Activated naive CD8-positive, alpha-beta T cell treated with anti-CD3 and anti-CD28 coated beads, Interleukin-2, amount 10 ng/mL, durations not matched to agents 7 days and 5 days (primary cell): ENCODE results near the gene GPRC5C. TPM values are rescaled to one million over a fixed set of nuclear protein-coding genes. Genes with fewer than 3 reads are reported as not detected.
A peak's percentile ranks its signal among the peaks of the same experiment; 100 is the strongest.

Source experiments
- ATAC-seq: fragments of 150-1000 bp; cut with Tn5 transposase; one replicate; pipeline ENCODE4 v1.10.0; 2021; ENCODE audit warnings: low read depth, moderate library complexity
- POLR2A ChIA-PET: fragments of 350-600 bp; sonication (Branson Sonifier 250); formaldehyde crosslinking; loops from one replicate; lab custom pipeline; 2021; ENCODE audit warnings: antibody characterized with exemption; lab: Charles Lee
- DNase-seq: peaks from one replicate; pipeline ENCODE4 v3.0.0; 2021
- H3K27ac Mint-ChIP-seq: one replicate; pipeline ENCODE4 v1.8.0; 2022; ENCODE audit warnings: mild to moderate bottlenecking, mixed read lengths
- H3K27me3 Mint-ChIP-seq: one replicate; pipeline ENCODE4 v1.8.0; 2022; ENCODE audit warnings: mild to moderate bottlenecking, moderate library complexity, mixed read lengths
- H3K36me3 Mint-ChIP-seq: one replicate; pipeline ENCODE4 v1.8.0; 2021; ENCODE audit warnings: mild to moderate bottlenecking, mixed read lengths
- H3K4me1 Mint-ChIP-seq: one replicate; pipeline ENCODE4 v1.8.0; 2021; ENCODE audit warnings: mixed read lengths
- H3K4me3 Mint-ChIP-seq: one replicate; pipeline ENCODE4 v1.8.0; 2022; ENCODE audit warnings: mild to moderate bottlenecking, moderate library complexity, mixed read lengths
- H3K9me3 Mint-ChIP-seq: one replicate; pipeline ENCODE4 v1.8.0; 2021; ENCODE audit warnings: mixed read lengths
- total RNA-seq, 2 experiments: library from RNA; stranded (reverse); gene quantifications; one replicate each; pipeline ENCODE4 v1.2.3, GENCODE V29; 2021

GPRC5C gene
- total RNA-seq, 2 experiments from 2014 or later: not detected

- POLR2A ChIA-PET: no interaction called here
- no peaks in the 10 kb centered on the region for H3K9me3 Mint-ChIP-seq
- H3K4me1 Mint-ChIP-seq: no peaks in the 10 kb centered on the region
- ATAC-seq (no peak), DNase-seq (no peak)
- H3K36me3 Mint-ChIP-seq: no peaks in the 10 kb centered on the region
- H3K27me3 Mint-ChIP-seq: peaks cover 4% of the 10 kb centered on the region
- H3K4me3 Mint-ChIP-seq: no peak overlapping the region
- no peak overlapping the region for H3K27ac Mint-ChIP-seq
These were observed 14.9 kb downstream of the GPRC5C start for GRCh38 chr17:74446551-74447500.

- ATAC-seq (no peak), DNase-seq (no peak)
- Mint-ChIP-seq H3K9me3 (no peaks in the 10 kb centered on the region), H3K36me3 (no peaks in the 10 kb centered on the region), H3K27me3 (peaks cover 9% of the 10 kb centered on the region), H3K4me3 (no peak overlapping the region), H3K27ac (no peak overlapping the region), H3K4me1 (peaks cover 3% of the 10 kb centered on the region)
- POLR2A ChIA-PET: no interaction called here
These were observed 15.8 kb downstream of the GPRC5C start for GRCh38 chr17:74447628-74448159.

DNA sequence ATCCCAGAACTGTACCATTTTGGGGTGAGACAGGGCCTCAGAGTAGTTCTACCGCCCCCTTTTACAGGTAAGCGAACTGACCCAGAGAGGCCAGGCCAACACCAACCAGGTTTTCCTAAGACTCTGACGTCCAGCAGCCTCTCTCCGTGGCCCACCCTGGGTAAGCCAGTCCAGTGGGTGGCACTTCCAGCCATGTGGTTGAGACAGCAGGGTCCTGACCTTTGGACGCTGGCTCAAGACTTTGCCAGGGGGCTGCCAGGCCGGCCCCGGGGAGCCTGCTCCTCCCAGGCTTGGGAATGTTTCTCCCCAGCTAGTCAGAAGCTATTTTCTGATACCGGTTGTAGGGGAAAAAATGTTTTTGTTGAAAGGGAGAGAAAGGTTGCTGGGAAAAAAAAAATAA, 16.9 kb downstream of the GPRC5C start:
- DNase-seq: no peak
- no peak for ATAC-seq
- H3K36me3 Mint-ChIP-seq: no peaks in the 10 kb centered on the region
- POLR2A ChIA-PET: no interaction called here
- H3K4me1 Mint-ChIP-seq: peaks cover 7% of the 10 kb centered on the region
- no peak overlapping the region for H3K27ac Mint-ChIP-seq
- H3K27me3 Mint-ChIP-seq: peaks cover 15% of the 10 kb centered on the region
- H3K4me3 Mint-ChIP-seq: no peak overlapping the region
- H3K9me3 Mint-ChIP-seq: no peaks in the 10 kb centered on the region

GRCh38 chr17:74449306-74449705, 17.4 kb downstream of the GPRC5C start:
- Mint-ChIP-seq H3K36me3 (no peaks in the 10 kb centered on the region), H3K4me1 (peaks cover 7% of the 10 kb centered on the region), H3K9me3 (no peaks in the 10 kb centered on the region), H3K27ac (no peak overlapping the region), H3K4me3 (no peak overlapping the region), H3K27me3 (peaks cover 15% of the 10 kb centered on the region)
- DNase-seq: no peak
- ATAC-seq: no peak
- POLR2A ChIA-PET: no interaction called here

DNA sequence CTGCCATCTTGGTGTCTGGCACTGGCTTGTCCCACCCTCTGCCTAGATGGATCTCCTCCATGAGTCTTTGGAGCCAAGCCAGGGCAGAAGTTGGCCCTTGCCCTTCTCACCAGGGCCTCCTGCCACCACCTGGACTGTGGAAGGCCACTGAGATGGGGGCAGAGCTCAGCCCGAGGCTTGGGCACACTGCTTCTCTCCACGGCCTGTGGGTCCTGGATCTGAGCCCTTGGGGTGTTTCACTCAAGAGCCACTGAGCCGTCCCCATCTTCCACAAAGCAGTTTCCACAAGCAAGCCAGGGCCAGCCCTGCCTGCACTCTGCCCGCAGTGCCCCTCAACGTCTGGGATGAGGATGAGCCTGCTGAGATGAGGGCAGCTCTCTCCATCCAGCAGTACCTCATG, 17.9 kb downstream of the GPRC5C start:
- DNase-seq (no peak), ATAC-seq (no peak)
- Mint-ChIP-seq H3K36me3 (no peaks in the 10 kb centered on the region), H3K9me3 (no peaks in the 10 kb centered on the region), H3K27me3 (peaks cover 15% of the 10 kb centered on the region), H3K27ac (no peak overlapping the region), H3K4me3 (no peak overlapping the region), H3K4me1 (peaks cover 7% of the 10 kb centered on the region)
- POLR2A ChIA-PET: no interaction called here

DNA sequence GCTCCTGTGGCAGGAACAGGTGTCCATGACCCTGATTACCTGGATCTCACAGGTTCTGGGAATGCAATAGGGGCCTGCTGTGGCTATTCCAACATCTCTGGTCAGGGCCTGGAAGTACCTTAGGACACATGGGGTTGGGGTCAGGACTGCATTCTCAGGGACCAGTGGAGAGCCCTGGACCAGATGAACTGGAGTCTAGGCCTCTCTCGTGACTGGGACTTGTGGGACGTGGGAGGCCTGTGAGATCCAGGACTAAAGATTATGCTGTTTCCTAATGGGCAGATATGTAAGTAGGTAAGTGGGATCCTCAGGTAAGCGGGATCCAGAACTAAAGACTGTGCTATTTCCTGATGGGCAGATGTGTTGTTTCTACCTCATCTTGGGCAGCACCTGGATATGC, 18.3 kb downstream of the GPRC5C start:
- no peaks in the 10 kb centered on the region for H3K36me3 Mint-ChIP-seq
- no peak overlapping the region for H3K4me3 Mint-ChIP-seq
- POLR2A ChIA-PET: no interaction called here
- no peak for DNase-seq
- H3K27me3 Mint-ChIP-seq: peaks cover 15% of the 10 kb centered on the region
- ATAC-seq: no peak
- H3K4me1 Mint-ChIP-seq: peaks cover 7% of the 10 kb centered on the region
- no peak overlapping the region for H3K27ac Mint-ChIP-seq
- no peaks in the 10 kb centered on the region for H3K9me3 Mint-ChIP-seq

GRCh38 chr17:74450925-74451403, 19.1 kb downstream of the GPRC5C start:
- H3K27me3 Mint-ChIP-seq: peaks cover 14% of the 10 kb centered on the region
- H3K36me3 Mint-ChIP-seq: no peaks in the 10 kb centered on the region
- H3K4me3 Mint-ChIP-seq: no peak overlapping the region
- H3K9me3 Mint-ChIP-seq: no peaks in the 10 kb centered on the region
- H3K4me1 Mint-ChIP-seq: peaks cover 7% of the 10 kb centered on the region
- H3K27ac Mint-ChIP-seq: no peak overlapping the region
- ATAC-seq (no peak), DNase-seq (no peak)
- POLR2A ChIA-PET: interaction anchor here (0.5 kb wide), 1 partner anchor 251 kb away, joined by 3 read pairs; no protein-coding TSS in a partner anchor

DNA sequence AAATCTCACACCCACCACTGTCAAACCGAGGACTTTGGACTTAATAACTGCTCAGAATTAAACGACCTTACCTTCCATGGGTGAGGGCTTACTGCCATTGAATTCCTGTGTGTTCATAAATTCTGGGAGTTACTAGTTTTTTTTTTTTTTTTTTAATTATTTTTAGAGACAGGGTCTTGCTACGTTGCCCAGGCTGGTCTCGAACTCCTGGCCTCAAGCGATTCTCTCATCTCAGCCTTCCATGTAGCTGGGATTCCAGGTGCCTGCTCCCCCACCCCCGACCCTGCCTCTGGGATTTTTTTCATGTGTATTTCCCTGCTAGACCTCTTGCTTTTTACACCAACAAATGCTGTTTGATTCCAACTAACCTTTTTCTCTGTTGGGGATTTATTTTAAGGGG, 19.7 kb downstream of the GPRC5C start:
- H3K27me3 Mint-ChIP-seq: peaks cover 15% of the 10 kb centered on the region
- no peak overlapping the region for H3K4me3 Mint-ChIP-seq

DNA sequence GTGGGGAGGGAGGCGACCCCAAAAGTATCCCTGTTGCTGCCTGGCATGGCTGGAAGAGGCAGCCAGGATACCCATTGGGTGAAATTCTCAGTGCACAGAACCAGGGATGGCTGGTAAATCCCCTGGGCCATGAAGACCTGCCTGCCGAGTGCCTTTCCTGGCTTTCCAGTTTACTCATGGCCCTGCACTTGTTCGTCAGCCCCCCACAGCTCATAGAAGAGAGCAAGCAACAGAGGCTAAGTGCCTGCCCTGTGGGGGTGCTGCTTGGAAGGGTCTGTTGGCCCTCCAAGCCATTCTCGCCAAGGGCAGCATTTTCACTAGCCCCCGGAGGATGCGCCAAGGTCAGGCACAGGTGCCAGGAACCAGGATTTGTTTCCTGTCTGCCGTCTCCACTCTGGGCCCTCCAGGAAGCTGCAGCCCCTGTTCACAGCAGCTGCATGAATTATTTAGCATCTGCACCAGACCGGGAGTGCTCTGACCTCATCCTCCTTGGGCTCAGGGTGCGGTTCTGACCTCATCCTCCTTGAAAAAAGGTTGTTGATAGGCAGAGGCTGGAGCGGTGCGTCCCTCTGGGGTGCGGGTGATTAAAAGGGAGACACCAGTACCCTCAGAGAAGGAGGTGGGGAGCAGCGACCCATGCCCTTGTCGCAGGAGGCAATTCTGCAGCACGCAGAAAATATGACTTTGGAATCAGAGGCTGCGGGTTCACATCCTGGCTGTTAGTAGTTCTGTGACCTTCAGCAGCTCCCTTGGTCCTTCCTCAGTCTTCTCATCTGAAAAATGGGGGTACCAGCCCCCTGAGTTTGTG, 20.3 kb downstream of the GPRC5C start:
- peak; percentile 53 for ATAC-seq
- H3K9me3 Mint-ChIP-seq: no peaks in the 10 kb centered on the region
- no peak overlapping the region for H3K27ac Mint-ChIP-seq
- H3K4me1 Mint-ChIP-seq: peaks cover 7% of the 10 kb centered on the region
- H3K27me3 Mint-ChIP-seq: peaks cover 15% of the 10 kb centered on the region
- H3K36me3 Mint-ChIP-seq: no peaks in the 10 kb centered on the region
- peak overlapping the region; percentile 33 for H3K4me3 Mint-ChIP-seq
- no peak for DNase-seq
- POLR2A ChIA-PET: interaction anchor here (0.6 kb wide), 1 partner anchor 9 kb away, joined by 3 read pairs; no protein-coding TSS in a partner anchor

More for the DNA sequence above, 19.7 kb downstream of the GPRC5C start:
- no peak for ATAC-seq
- POLR2A ChIA-PET: interaction anchor here (0.6 kb wide), 1 partner anchor 10 kb away, joined by 3 read pairs; no protein-coding TSS in a partner anchor
- H3K9me3 Mint-ChIP-seq: no peaks in the 10 kb centered on the region
- peaks cover 7% of the 10 kb centered on the region for H3K4me1 Mint-ChIP-seq
- H3K27ac Mint-ChIP-seq: no peak overlapping the region
- DNase-seq: no peak
- H3K36me3 Mint-ChIP-seq: no peaks in the 10 kb centered on the region

DNA sequence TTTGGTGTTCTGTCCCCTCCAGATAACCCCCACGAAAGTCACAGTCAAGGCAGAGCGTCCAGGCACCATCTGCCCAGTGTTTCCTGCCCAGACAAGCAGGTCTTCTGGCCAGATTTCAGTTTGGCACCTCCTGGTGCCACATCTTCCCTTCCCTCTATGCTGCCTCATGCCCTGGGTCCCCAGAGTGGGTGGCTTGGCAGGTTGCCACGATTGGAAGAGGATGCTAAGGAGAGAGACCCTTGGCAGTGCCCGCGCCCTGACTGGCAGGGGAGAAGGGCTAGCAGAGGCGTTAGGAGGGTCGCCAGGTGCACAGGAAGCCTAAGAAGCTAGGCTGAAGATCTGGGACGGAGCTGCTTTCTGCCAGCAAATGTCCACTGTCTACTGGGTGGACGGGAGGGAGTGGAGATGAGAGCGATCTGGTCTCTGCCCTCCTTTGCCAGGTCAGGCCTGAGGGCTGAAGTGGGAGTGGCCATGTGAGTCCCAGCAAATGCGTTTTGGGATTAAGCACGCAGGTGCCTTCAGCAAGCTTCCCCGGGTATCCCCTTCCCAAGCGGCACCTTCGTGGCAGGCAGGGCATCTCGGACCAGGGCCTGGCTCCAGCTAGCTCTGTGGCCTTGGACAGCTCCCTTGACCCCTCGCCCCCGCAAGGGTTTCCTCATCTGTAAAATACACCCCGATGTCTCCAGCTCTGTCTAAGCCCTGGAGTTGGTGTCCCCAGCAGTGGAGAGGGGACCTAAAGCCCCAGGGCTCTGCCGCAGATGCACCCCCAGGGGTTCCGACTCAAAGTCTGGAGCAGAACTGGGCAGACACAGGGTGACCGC, 21.2 kb downstream of the GPRC5C start:
- Mint-ChIP-seq H3K9me3 (no peaks in the 10 kb centered on the region), H3K4me3 (no peak overlapping the region), H3K36me3 (no peaks in the 10 kb centered on the region), H3K27ac (no peak overlapping the region), H3K4me1 (peaks cover 10% of the 10 kb centered on the region), H3K27me3 (peaks cover 14% of the 10 kb centered on the region)
- POLR2A ChIA-PET: no interaction called here
- ATAC-seq (no peak), DNase-seq (no peak)

DNA sequence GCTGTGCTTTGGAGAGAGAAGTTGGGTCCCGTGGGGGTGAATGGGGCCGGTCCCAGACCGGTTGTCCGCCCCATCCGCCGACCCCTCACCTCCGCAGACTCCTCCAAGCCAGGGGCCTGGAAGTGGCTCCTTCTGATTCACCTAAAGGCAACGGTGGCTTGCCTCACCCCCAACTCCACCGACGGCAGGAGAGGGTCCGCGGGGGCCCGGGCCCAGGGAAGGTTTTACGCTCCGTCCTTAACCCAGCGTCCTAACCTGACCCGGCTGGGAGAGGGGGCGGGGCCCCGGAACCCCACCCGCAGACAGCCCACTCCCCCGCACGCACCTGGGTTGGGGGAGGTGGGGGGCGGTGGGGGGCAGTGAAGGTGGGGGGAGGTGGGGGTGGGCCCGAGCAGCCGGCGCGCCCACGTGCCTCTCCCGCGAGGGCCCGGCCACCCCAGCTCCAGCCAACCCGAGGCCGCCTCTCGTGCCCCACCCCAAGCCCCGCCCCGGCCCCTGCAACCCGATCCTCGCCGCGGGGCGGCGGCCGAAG, 21.8 kb downstream of the GPRC5C start:
- H3K36me3 Mint-ChIP-seq: no peaks in the 10 kb centered on the region
- ATAC-seq (peak; percentile 24), DNase-seq (no peak)
- peaks cover 12% of the 10 kb centered on the region for H3K4me1 Mint-ChIP-seq
- POLR2A ChIA-PET: no interaction called here
- no peak overlapping the region for H3K4me3 Mint-ChIP-seq
- no peak overlapping the region for H3K27ac Mint-ChIP-seq
- peaks cover 19% of the 10 kb centered on the region for H3K27me3 Mint-ChIP-seq
- H3K9me3 Mint-ChIP-seq: no peaks in the 10 kb centered on the region

- no peak overlapping the region for H3K27ac Mint-ChIP-seq
- no peaks in the 10 kb centered on the region for H3K36me3 Mint-ChIP-seq
- POLR2A ChIA-PET: no interaction called here
- no peaks in the 10 kb centered on the region for H3K9me3 Mint-ChIP-seq
- DNase-seq (peak; percentile 80), ATAC-seq (peak; percentile 89)
- peaks cover 26% of the 10 kb centered on the region for H3K27me3 Mint-ChIP-seq
- no peak overlapping the region for H3K4me3 Mint-ChIP-seq
- peaks cover 12% of the 10 kb centered on the region for H3K4me1 Mint-ChIP-seq
These were observed 22.5 kb downstream of the GPRC5C start for GRCh38 chr17:74454197-74455024.
